Stomach (tissue), 19 donors: ENCODE data around the gene ZNF530. TPM values are rescaled to one million over a fixed set of nuclear protein-coding genes. Genes with fewer than 3 reads are reported as not detected.

Experiments used
- DNase-seq, 2 donors: peaks; one replicate each; pipeline versions ENCODE4 v3.0.0 to v3.0.0-alpha.2; 2013 to 2019
- H3K27ac ChIP-seq, 5 donors: fragments of 200-600 bp in 4 of 5; sonication (generic) in 4 of 5; one replicate each; pipeline ENCODE4 v1.5.1; 2013 to 2019; ENCODE audit warnings: mild to moderate bottlenecking in 1 of 5, moderate library complexity in 1 of 5
- H3K27me3 ChIP-seq, 3 donors: fragments of 200-600 bp; sonication (generic); one replicate each; pipeline ENCODE4 v1.5.1; 2017 to 2019; ENCODE audit warnings: mixed run types in 1 of 3
- H3K36me3 ChIP-seq, 4 donors: fragments of 200-600 bp; sonication (generic); 1 replicate in 3 of 4; 2 replicates in 1 of 4; pipeline ENCODE4 v1.5.1; 2016 to 2019
- H3K4me1 ChIP-seq, 4 donors: fragments of 200-600 bp; sonication (generic); one replicate each; pipeline ENCODE4 v1.5.1; 2016 to 2019
- H3K4me3 ChIP-seq, 4 donors: fragments of 200-600 bp; sonication (generic) in 3 of 4; one replicate each; pipeline ENCODE4 v1.5.1; 2016 to 2019; ENCODE audit warnings: mild to moderate bottlenecking in 1 of 4
- H3K9me3 ChIP-seq, 4 donors: fragments of 200-600 bp; sonication (generic); one replicate each; pipeline ENCODE4 v1.5.1; 2016 to 2019
- EP300 ChIP-seq: sonication (generic); formaldehyde crosslinking; IDR thresholded peaks from one replicate; pipeline ENCODE4 v1.6.1; 2017; ENCODE audit warnings: antibody characterized with exemption
- POLR2A ChIP-seq, 4 donors: fragments of 450-650 bp; IDR thresholded peaks; one replicate each; pipeline ENCODE4 v1.6.1; 2016; ENCODE audit warnings: antibody characterized with exemption in 4 of 4, control low read depth in 2 of 4, mild to moderate bottlenecking in 1 of 4, moderate library complexity in 1 of 4
- POLR2AphosphoS5 ChIP-seq, 3 donors: sonication (generic); formaldehyde crosslinking; IDR thresholded peaks; one replicate each; pipeline ENCODE4 v1.6.1; 2016; ENCODE audit warnings: antibody characterized with exemption in 3 of 3
- WGBS, 5 donors: extraction: QIAGEN DNeasy Blood & Tissue Kit in 3 of 5; methylation state at CpG; one replicate each; pipeline versions ENCODE4 v1.1.5 to v1.1.7; 2013 to 2018; 5-methylcytosine and 5-hydroxymethylcytosine counted together
- intact Hi-C: fragments of 100-400 bp; cut with DNase I; formaldehyde crosslinking; loops from one replicate; pipeline ENCODE4 v1.15.1; 2023; ENCODE audit warnings: low total_unique reads
- long read RNA-seq, 10 donors: transcript quantifications; one replicate each; lab custom pipeline, GENCODE V29; 2026
- polyA plus RNA-seq, 3 donors: library from polyadenylated mRNA; stranded (reverse); fragments of 200-250 nt; gene quantifications; one replicate each; pipeline ENCODE4 v1.2.3, GENCODE V29; 2013
- total RNA-seq, 5 donors: library from RNA; depleted of rRNA; stranded (reverse); fragments of >200 nt; gene quantifications; one replicate each; pipeline versions ENCODE4 v1.1.0 to v1.2.3, GENCODE V29; 2014 to 2016
- TF ChIP-seq, protein P1 (sequence below), 7 experiments: fragments of 450-650 bp in 4 of 7; fragments of 200-600 bp in 3 of 7; sonication (generic) in 3 of 7; IDR thresholded peaks; one replicate each; pipeline ENCODE4 v1.5.1; 2016 to 2019; ENCODE audit warnings: antibody characterized with exemption in 7 of 7, control low read depth in 2 of 7, mild to moderate bottlenecking in 1 of 7
- donor health status: healthy with polysubstance abuse.
- donor health status: Bipolar disorder and iron deficiency.
- donor health status: healthy.

ZNF530 gene
- 1 to 10 TPM in 3 of 5 donors, not detected in 2; 1.0 to 6.4 (median 2.3) TPM for total RNA-seq
- polyA plus RNA-seq, result 1 to 10 TPM in 2 of 3 donors, under 1 TPM in 1; 0.81 to 3.8 (median 2.2) TPM
- long read RNA-seq, donor 1, full-length matches to known transcripts, result 3 of 3 reads
- long read RNA-seq, donor 1, partial matches to known transcripts, result 0 of 3 reads
- long read RNA-seq, donor 1, other reads (novel, unspliced or antisense), result 0 of 3 reads
- long read RNA-seq, donor 2, full-length matches to known transcripts, result 2 of 2 reads
- long read RNA-seq, donor 2, partial matches to known transcripts, result 0 of 2 reads
- long read RNA-seq, donor 2, other reads (novel, unspliced or antisense), result 0 of 2 reads
- long read RNA-seq, donor 3, result 0 reads
- long read RNA-seq, donor 4, result 0 reads
- long read RNA-seq, donor 5, result 0 reads
- long read RNA-seq, donor 6, full-length matches to known transcripts, result 13 of 13 reads
- long read RNA-seq, donor 6, partial matches to known transcripts, result 0 of 13 reads
- long read RNA-seq, donor 6, other reads (novel, unspliced or antisense), result 0 of 13 reads
- long read RNA-seq, donor 7, partial matches to known transcripts, result 0 of 1 reads
- long read RNA-seq, donor 7, other reads (novel, unspliced or antisense), result 0 of 1 reads
- long read RNA-seq, donor 8, full-length matches to known transcripts, result 6 of 6 reads
- long read RNA-seq, donor 8, partial matches to known transcripts, result 0 of 6 reads
- long read RNA-seq, donor 8, other reads (novel, unspliced or antisense), result 0 of 6 reads
- long read RNA-seq, donor 9, full-length matches to known transcripts, result 3 of 3 reads
- long read RNA-seq, donor 9, partial matches to known transcripts, result 0 of 3 reads
- long read RNA-seq, donor 9, other reads (novel, unspliced or antisense), result 0 of 3 reads
- long read RNA-seq, donor 10, full-length matches to known transcripts, result 2 of 2 reads
- long read RNA-seq, donor 10, partial matches to known transcripts, result 0 of 2 reads
- long read RNA-seq, donor 10, other reads (novel, unspliced or antisense), result 0 of 2 reads

- intact Hi-C loops, result no loop called here
- Histone ChIP-seq H3K36me3 (peaks cover 12 to 33% (median 22%) of the 10 kb centered on the region in 4 donors), H3K4me1 (peaks cover 7 to 20% (median 17%) of the 10 kb centered on the region in 4 donors), H3K4me3 (peak within 1 kb of the TSS; percentile 67 to 99 (median 80)), H3K27me3 (no peaks in the 10 kb centered on the region), H3K27ac (peak within 1 kb of the TSS; percentile 24 to 67 (median 58)), H3K9me3 (peaks cover 9 to 55% (median 38%) of the 10 kb centered on the region in 4 donors)
- no peak for TF ChIP-seq POLR2A (IDR thresholded peaks at IDR 0.05)
- TF ChIP-seq POLR2AphosphoS5 (IDR thresholded peaks at IDR 0.05), result peak; percentile 73 to 92 (median 81)
- DNase-seq, result peak; percentile 96 to 98
- 0 to 1% (median 1%) methylated on average over 7 to 53 of the region's 53 CpGs for WGBS, 5 donors
Measured at GRCh38 chr19:57599761-57600383, at the start of gene ZNF530. Gene ZNF530 (plus strand): TSS chr19:57599885. CDS start chr19:57604346, 4,461 bp downstream.

- H3K27ac ChIP-seq, result no peak overlapping the region
- peaks cover 36 to 99% (median 87%) of the 10 kb centered on the region in 4 donors for H3K9me3 ChIP-seq
- no peaks in the 10 kb centered on the region for H3K4me1 ChIP-seq
- no peak for DNase-seq
- TF ChIP-seq POLR2AphosphoS5 (IDR thresholded peaks at IDR 0.05) (no peak), POLR2A (IDR thresholded peaks at IDR 0.05) (no peak), EP300 (no peak)
- TF ChIP-seq, protein P1, sequence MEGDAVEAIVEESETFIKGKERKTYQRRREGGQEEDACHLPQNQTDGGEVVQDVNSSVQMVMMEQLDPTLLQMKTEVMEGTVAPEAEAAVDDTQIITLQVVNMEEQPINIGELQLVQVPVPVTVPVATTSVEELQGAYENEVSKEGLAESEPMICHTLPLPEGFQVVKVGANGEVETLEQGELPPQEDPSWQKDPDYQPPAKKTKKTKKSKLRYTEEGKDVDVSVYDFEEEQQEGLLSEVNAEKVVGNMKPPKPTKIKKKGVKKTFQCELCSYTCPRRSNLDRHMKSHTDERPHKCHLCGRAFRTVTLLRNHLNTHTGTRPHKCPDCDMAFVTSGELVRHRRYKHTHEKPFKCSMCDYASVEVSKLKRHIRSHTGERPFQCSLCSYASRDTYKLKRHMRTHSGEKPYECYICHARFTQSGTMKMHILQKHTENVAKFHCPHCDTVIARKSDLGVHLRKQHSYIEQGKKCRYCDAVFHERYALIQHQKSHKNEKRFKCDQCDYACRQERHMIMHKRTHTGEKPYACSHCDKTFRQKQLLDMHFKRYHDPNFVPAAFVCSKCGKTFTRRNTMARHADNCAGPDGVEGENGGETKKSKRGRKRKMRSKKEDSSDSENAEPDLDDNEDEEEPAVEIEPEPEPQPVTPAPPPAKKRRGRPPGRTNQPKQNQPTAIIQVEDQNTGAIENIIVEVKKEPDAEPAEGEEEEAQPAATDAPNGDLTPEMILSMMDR (IDR thresholded peaks at IDR 0.05), result no peak
- WGBS, 5 donors, result 93 to 100% (median 94%) methylated on average over 2 of the region's 2 CpGs
- peaks cover 75 to 100% (median 90%) of the 10 kb centered on the region in 4 donors for H3K36me3 ChIP-seq
- intact Hi-C loops, result no loop called here
- no peak overlapping the region for H3K4me3 ChIP-seq
- H3K27me3 ChIP-seq, result no peaks in the 10 kb centered on the region
Measured at GRCh38 chr19:57552432-57552831, 47.3 kb upstream of the ZNF530 start.

- H3K4me1 ChIP-seq, result peaks cover 14 to 27% (median 25%) of the 10 kb centered on the region in 4 donors
- peaks cover 31 to 47% (median 37%) of the 10 kb centered on the region in 4 donors for H3K36me3 ChIP-seq
- no peak overlapping the region for H3K27ac ChIP-seq
- H3K4me3 ChIP-seq, result no peak overlapping the region
- H3K9me3 ChIP-seq, result peaks cover 3 to 82% (median 47%) of the 10 kb centered on the region in 4 donors
- H3K27me3 ChIP-seq, result no peaks in the 10 kb centered on the region
- no peak for DNase-seq
- intact Hi-C loops, result no loop called here
- WGBS, 5 donors, result 74 to 82% (median 77%) methylated on average over 5 of the region's 5 CpGs
- TF ChIP-seq POLR2AphosphoS5 (IDR thresholded peaks at IDR 0.05) (no peak), POLR2A (IDR thresholded peaks at IDR 0.05) (no peak), EP300 (no peak)
- TF ChIP-seq, protein P1 (IDR thresholded peaks at IDR 0.05), result no peak
Measured at GRCh38 chr19:57557659-57558058, 42.0 kb upstream of the ZNF530 start.

GRCh38 chr19:57558525-57558924 lies 41.2 kb upstream of the ZNF530 start:
- Histone ChIP-seq H3K36me3 (peaks cover 25 to 39% (median 29%) of the 10 kb centered on the region in 4 donors), H3K4me1 (peaks cover 14 to 27% (median 25%) of the 10 kb centered on the region in 4 donors), H3K9me3 (peaks cover 0 to 82% (median 47%) of the 10 kb centered on the region in 4 donors), H3K27me3 (no peaks in the 10 kb centered on the region), H3K4me3 (peak overlapping the region; percentile 87 to 100 (median 96)), H3K27ac (no peak overlapping the region)
- DNase-seq, result peak in 1 of 2 donors; percentile 20
- intact Hi-C loops, result no loop called here
- TF ChIP-seq EP300 (no peak), POLR2A (IDR thresholded peaks at IDR 0.05) (no peak), POLR2AphosphoS5 (IDR thresholded peaks at IDR 0.05) (no peak)
- TF ChIP-seq, protein P1 (IDR thresholded peaks at IDR 0.05), result no peak
- WGBS, 5 donors, result 22 to 33% (median 27%) methylated on average over 6 of the region's 6 CpGs
